Central memory CD4-positive, alpha-beta T cell (primary cell): ENCODE data around the gene TAMM41.
"Not testable (repeated sequence)": the region's sequence is repeated elsewhere in the genome, so short reads cannot be mapped to it uniquely, and the experiment has no call there.

Experiments used
- DNase-seq: peaks from one replicate; pipeline ENCODE4 v3.0.0; 2022

Gene TAMM41

DNA sequence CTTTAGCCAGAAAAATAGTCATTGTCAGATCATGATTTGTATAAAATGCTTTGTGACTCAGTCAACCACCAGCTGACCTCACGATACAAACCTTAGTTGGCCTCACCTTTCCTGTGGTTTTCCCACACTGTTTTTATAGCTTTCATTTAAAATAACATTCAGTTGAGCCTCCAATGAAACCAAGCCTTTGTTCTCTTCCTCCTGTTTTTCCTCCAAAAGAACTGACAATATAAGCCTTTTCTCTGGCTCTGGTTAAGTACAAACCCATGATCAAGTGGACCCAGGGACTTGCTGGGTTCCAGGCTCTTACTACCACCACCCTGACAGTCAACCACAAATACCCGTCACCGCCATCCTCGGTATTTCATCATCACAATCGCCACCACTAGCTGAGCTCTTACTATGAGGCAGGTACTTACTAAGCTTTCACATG is 81.7 kb downstream of the TAMM41 start:
- peak; percentile 4 for DNase-seq

DNA sequence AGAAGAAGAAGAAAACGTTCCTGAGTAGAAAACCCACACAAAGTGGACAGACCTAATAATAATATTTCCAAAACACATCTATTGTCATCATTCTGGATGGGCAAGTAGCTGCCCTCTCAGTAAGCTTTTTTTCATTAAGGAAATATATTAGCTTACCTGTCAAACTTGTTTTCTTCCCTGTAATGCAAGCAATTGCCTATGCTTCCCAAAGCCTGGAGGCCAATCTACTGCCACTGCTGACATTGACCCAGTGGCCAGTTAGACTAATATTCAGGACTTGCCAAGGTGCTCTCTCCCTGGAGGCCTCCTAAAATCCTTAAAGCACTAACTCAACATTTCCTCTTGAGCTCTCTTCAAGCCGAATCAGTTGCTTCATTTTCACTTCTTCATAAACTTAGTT is 86.7 kb downstream of the TAMM41 start:
- no peak for DNase-seq

DNA sequence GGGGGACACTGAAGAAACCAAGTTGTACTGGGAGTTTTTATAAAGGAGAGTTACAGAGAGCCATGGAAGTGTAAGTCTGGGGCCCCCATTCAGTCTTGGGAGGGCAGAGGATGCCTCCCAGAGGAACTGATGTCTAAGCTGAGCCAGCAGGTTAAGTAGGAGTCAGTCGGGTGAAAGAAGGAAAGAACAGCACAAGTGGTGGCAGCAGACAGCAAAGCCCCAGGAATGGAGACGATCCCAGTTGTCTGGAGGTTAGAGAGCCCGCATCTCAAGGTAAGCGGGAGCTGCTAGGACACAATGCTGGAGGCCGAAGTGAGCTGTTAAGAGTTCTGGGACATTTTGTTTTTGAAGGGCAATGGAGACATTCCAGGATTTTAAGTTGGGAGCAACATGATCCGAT is 88.8 kb downstream of the TAMM41 start:
- no peak for DNase-seq

DNA sequence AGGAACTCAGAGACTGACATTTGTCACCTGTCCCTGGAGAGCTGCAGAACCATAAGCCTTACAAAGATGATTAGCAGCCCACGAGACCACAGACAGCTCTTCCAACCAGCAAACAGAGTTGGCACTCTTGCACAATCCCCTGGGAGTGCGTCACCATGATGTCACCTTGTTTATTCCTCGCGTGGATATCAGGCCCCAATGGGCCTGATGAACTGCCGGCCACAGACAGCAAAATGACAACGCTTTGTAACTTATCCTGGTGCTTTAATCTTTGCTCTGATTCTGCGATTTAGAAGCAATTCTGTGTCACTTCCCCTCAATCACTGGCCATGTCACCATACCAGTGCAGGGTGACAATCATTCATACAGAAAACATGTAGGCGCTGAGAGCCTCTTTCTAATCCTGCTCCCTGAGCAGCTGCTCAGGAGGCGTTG is 89.2 kb downstream of the TAMM41 start:
- DNase-seq = no peak

- no peak for DNase-seq
These were observed 91.4 kb downstream of the TAMM41 start for GRCh38 chr3:11755276-11755675.

- DNase-seq = not testable (repeated sequence)
These were observed 94.4 kb downstream of the TAMM41 start for GRCh38 chr3:11752254-11752653.

DNA sequence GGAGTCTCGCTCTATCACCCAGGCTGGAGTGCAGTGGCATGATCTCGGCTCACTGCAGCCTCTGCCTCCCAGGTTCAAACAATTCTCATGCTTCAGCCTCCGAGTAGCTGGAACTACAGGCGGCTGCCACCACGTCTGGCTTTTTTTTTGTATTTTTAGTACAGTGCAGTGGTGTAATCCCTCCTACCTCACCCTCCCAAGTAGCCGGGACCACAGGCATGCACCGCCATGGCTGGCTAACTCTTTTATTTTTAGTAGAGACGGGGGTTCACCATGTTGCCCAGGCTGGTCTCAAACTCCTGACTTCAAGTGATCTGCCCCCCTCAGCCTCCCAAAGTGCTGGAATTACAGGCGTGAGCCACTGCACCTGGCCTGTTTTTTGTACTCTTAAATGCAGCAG is 98.4 kb downstream of the TAMM41 start:
- DNase-seq = not testable (repeated sequence)
